K562 (cell line): ENCODE data around the gene NUMB.

Experiments used
- DMBX1 ChIP-seq: fragments of 250-450 bp; sonication (Bioruptor Pico); IDR thresholded peaks from 2 replicates; pipeline ENCODE4 v1.8.0; 2022; ENCODE audit warnings: inconsistent platforms, mild to moderate bottlenecking, moderate library complexity, borderline replicate concordance
- LARP7 ChIP-seq: fragments of 450-650 bp; IDR thresholded peaks from 2 replicates; pipeline ENCODE4 v1.6.1; 2016
- MYC ChIP-seq, 2 experiments: fragments of 250-450 bp in 1 of 2; sonication (Bioruptor Pico) in 1 of 2; IDR thresholded peaks; 2 replicates each; pipeline versions ENCODE4 v1.5.1 to v1.6.1; 2012 to 2021; ENCODE audit warnings: low read depth in 2 of 2, borderline replicate concordance in 1 of 2, improper control_type of control experiment in 1 of 2, low read length in 1 of 2, mild to moderate bottlenecking in 1 of 2, moderate library complexity in 1 of 2
- POLR2G ChIP-seq: fragments of 200-400 bp; formaldehyde crosslinking; IDR thresholded peaks from 2 replicates; pipeline ENCODE4 v1.6.1; 2017; ENCODE audit warnings: low read depth, mild to moderate bottlenecking, antibody characterized with exemption, low read length, moderate library complexity
- RCOR1 ChIP-seq, 2 experiments: IDR thresholded peaks; 2 replicates each; pipeline ENCODE4 v1.6.1; 2012; ENCODE audit warnings: low read depth in 2 of 2, low read length in 2 of 2, borderline replicate concordance in 1 of 2, improper control_type of control experiment in 1 of 2
- ZNF431 ChIP-seq: sonication (generic); formaldehyde crosslinking; IDR thresholded peaks from 2 replicates; pipeline ENCODE4 v1.8.0; 2022; ENCODE audit warnings: mild to moderate bottlenecking, missing genetic modification reagents
- ZNF449 ChIP-seq: fragments of 250-450 bp; sonication (Bioruptor Pico); IDR thresholded peaks from 2 replicates; pipeline ENCODE4 v1.8.0; 2022; ENCODE audit warnings: moderate library complexity, mild to moderate bottlenecking, inconsistent platforms
- ZNF764 ChIP-seq: fragments of 250-450 bp; sonication (Bioruptor Pico); IDR thresholded peaks from 2 replicates; pipeline ENCODE4 v1.4.0; 2020; ENCODE audit warnings: low read depth, mild to moderate bottlenecking, moderate library complexity

GRCh38 chr14:73342670-73343069 is 115.7 kb downstream of the NUMB start:
- TF ChIP-seq ZNF431 (no peak), POLR2G (no peak), LARP7 (no peak), RCOR1 (IDR thresholded peaks at IDR 0.05; ENCODE audit: borderline replicate concordance in 1 of 2, low read depth in 2 of 2, low read length in 2 of 2) (no peak), MYC (IDR thresholded peaks at IDR 0.05; ENCODE audit: low read depth, low read length) (no peak), MYC (CRISPR knock-in tag; IDR thresholded peaks at IDR 0.05; ENCODE audit: borderline replicate concordance, low read depth) (no peak), DMBX1 (no peak), ZNF764 (CRISPR knock-in tag) (no peak), ZNF449 (CRISPR knock-in tag) (no peak)
